Activated T-helper 17 cell treated with anti-CD3 and anti-CD28 coated beads, Interleukin-2, amount 50 U/mL, for 72 hours (primary cell): Measurements from ENCODE around the gene ZFP36L2. TPM values are rescaled to one million over a fixed set of nuclear protein-coding genes. Genes with fewer than 3 reads are reported as not detected.

ENCODE experiments used
- ATAC-seq: fragments of 150-1000 bp; cut with Tn5 transposase; replicated peaks from 2 replicates; pipeline ENCODE4 v1.10.0; 2021; ENCODE audit warnings: mild to moderate bottlenecking, moderate library complexity
- H3K27ac Mint-ChIP-seq: one replicate; pipeline ENCODE4 v1.8.0; 2022; ENCODE audit warnings: mixed read lengths
- H3K27me3 Mint-ChIP-seq: one replicate; pipeline ENCODE4 v1.8.0; 2022; ENCODE audit warnings: mixed read lengths
- H3K36me3 Mint-ChIP-seq: one replicate; pipeline ENCODE4 v1.8.0; 2022; ENCODE audit warnings: low read depth, mild to moderate bottlenecking, mixed read lengths
- H3K4me1 Mint-ChIP-seq: one replicate; pipeline ENCODE4 v1.8.0; 2022; ENCODE audit warnings: mixed read lengths
- H3K4me3 Mint-ChIP-seq: one replicate; pipeline ENCODE4 v1.8.0; 2022; ENCODE audit warnings: mild to moderate bottlenecking, mixed read lengths
- H3K9me3 Mint-ChIP-seq: one replicate; pipeline ENCODE4 v1.8.0; 2022; ENCODE audit warnings: mixed read lengths
- total RNA-seq, 2 donors: library from RNA; stranded (reverse); gene quantifications; one replicate each; pipeline ENCODE4 v1.2.3, GENCODE V29; 2022

The ZFP36L2 gene
- total RNA-seq, 2 donors from 2014 or later = 57.8 to 185 TPM

GRCh38 chr2:43223521-43224001 is 2.8 kb downstream of the ZFP36L2 start:
- H3K36me3 Mint-ChIP-seq = peaks cover 82% of the 10 kb centered on the region
- no peak for ATAC-seq
- peak overlapping the region; percentile 86 for H3K4me3 Mint-ChIP-seq
- H3K27me3 Mint-ChIP-seq = no peaks in the 10 kb centered on the region
- no peaks in the 10 kb centered on the region for H3K9me3 Mint-ChIP-seq
- H3K4me1 Mint-ChIP-seq = peaks cover 26% of the 10 kb centered on the region
- peak overlapping the region; percentile 84 for H3K27ac Mint-ChIP-seq

DNA sequence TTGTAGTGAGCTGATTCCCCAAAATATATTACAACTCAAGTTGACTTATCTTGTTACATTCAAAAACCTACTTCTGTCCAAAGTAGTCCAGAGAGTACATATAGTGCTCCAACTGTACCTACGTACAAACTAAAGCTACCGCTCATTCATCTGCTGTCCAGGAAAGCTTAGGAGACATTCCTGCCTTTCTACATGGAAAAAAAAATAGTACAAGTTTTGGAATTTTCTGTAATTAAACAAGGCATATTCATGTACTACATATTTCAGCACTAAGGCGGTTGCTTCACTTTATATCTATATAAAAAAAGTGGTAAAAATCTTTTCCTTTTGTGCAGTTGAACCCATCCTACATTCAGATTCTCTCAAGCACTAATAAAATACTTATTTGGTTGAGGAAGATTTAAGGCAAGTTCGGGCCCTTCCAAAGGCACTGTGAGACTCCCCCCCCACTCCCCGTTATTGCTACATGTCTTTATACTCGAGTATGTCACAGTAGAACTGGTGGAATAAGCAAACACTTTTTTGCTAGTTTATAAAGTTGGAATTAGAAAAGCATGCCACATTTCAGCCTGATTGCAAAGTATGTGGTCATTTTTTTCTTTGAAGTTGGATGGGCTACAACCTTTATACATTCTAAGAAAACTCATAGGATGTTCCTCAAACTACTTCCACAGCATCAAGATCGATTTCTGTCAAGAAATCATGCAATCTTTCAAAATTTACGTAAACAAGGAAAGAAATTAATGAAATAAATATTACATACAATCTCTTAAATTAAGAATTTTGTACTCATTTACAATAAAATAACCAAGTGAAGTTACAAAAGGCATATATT is 3.7 kb downstream of the ZFP36L2 start:
- Mint-ChIP-seq H3K27me3 (no peaks in the 10 kb centered on the region), H3K9me3 (no peaks in the 10 kb centered on the region), H3K4me1 (peaks cover 28% of the 10 kb centered on the region), H3K4me3 (peak overlapping the region; percentile 86), H3K27ac (peak overlapping the region; percentile 84), H3K36me3 (peaks cover 79% of the 10 kb centered on the region)
- ATAC-seq = no peak

GRCh38 chr2:43221763-43222474 is 4.5 kb downstream of the ZFP36L2 start:
- Mint-ChIP-seq H3K27me3 (no peaks in the 10 kb centered on the region), H3K9me3 (no peaks in the 10 kb centered on the region), H3K4me1 (peaks cover 30% of the 10 kb centered on the region), H3K36me3 (peaks cover 76% of the 10 kb centered on the region), H3K4me3 (peak overlapping the region; percentile 86), H3K27ac (peak overlapping the region; percentile 84)
- no peak for ATAC-seq

DNA sequence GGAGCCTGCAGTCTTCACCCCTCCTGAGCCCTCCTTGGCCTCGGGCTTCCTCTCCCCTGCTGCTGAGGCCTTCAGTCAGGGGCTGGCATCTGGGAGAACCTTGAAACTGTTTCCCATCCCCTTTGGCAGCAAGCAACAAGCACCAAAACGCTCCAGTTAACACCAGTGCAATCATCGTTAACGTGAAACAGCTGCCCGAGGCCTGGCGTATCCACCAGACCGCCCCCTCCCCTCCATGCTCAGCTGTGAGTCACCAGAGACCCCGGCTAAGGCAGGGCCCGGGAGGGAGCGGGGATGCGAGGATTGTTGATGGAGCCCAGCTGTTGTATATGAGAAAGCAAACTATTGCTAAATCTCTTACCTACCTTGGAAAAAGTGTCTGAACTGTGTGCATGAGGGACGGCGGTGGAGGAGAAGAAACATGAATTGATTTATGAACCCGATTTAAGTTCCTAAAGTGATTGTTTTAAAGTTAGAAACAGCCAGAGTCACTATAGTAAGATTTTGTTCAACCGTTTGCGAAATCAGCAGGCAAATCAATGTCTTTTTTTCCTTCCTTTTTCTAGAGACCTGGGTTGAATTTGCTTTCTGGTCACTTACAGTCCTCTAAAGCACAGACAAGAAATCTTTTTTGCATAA is 5.2 kb downstream of the ZFP36L2 start:
- peak overlapping the region; percentile 84 for H3K27ac Mint-ChIP-seq
- peaks cover 30% of the 10 kb centered on the region for H3K4me1 Mint-ChIP-seq
- peaks cover 75% of the 10 kb centered on the region for H3K36me3 Mint-ChIP-seq
- ATAC-seq = no peak
- peak overlapping the region; percentile 86 for H3K4me3 Mint-ChIP-seq
- no peaks in the 10 kb centered on the region for H3K9me3 Mint-ChIP-seq
- H3K27me3 Mint-ChIP-seq = no peaks in the 10 kb centered on the region

GRCh38 chr2:43220760-43221123 is 5.7 kb downstream of the ZFP36L2 start:
- peaks cover 70% of the 10 kb centered on the region for H3K36me3 Mint-ChIP-seq
- H3K27me3 Mint-ChIP-seq = no peaks in the 10 kb centered on the region

GRCh38 chr2:43220229-43220751 is 6.1 kb downstream of the ZFP36L2 start:
- Mint-ChIP-seq H3K36me3 (peaks cover 66% of the 10 kb centered on the region), H3K27ac (peak overlapping the region; percentile 84), H3K27me3 (no peaks in the 10 kb centered on the region), H3K4me1 (peaks cover 30% of the 10 kb centered on the region), H3K4me3 (peak overlapping the region; percentile 86), H3K9me3 (no peaks in the 10 kb centered on the region)
- peak; percentile 13 for ATAC-seq

More at GRCh38 chr2:43220760-43221123, 5.7 kb downstream of the ZFP36L2 start:
- Mint-ChIP-seq H3K27ac (peak overlapping the region; percentile 84), H3K4me1 (peaks cover 30% of the 10 kb centered on the region), H3K4me3 (peak overlapping the region; percentile 86), H3K9me3 (no peaks in the 10 kb centered on the region)
- ATAC-seq = no peak

GRCh38 chr2:43219383-43220228 is 6.8 kb downstream of the ZFP36L2 start:
- Mint-ChIP-seq H3K9me3 (no peaks in the 10 kb centered on the region), H3K36me3 (peaks cover 61% of the 10 kb centered on the region), H3K4me1 (peaks cover 30% of the 10 kb centered on the region)

DNA sequence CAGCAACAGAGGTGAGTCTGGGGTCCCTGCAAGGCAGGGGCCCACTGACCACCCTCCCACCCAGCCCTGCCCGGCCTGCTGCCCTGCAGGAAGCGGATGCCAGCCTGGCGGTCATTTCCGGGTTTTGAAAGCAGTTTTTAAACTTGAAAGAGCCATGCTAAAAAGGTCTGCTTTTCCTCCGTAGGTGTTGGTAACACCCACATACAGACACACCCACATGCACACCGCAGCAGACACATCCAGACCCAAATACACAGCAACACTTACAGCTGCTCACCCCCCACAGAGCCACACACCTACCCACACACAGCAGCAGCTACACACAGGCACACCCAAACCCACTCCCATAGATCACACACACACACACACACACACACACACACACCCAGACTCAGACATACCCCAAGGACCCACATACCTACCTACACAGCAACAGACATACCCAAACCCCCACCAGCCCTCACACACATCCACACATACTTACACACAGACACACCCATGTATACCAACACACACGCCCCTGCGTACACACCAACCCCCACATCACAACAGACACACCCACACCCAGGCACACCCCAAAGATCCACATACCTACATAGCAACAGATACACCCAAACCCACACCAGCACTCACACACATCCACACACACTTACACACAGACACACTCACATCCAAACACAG is 7.6 kb downstream of the ZFP36L2 start:
- peak overlapping the region; percentile 84 for H3K27ac Mint-ChIP-seq
- peak; percentile 8 for ATAC-seq
- H3K27me3 Mint-ChIP-seq = no peaks in the 10 kb centered on the region
- peaks cover 54% of the 10 kb centered on the region for H3K36me3 Mint-ChIP-seq
- H3K9me3 Mint-ChIP-seq = no peaks in the 10 kb centered on the region
- H3K4me3 Mint-ChIP-seq = peak overlapping the region; percentile 86
- H3K4me1 Mint-ChIP-seq = peaks cover 30% of the 10 kb centered on the region

More at GRCh38 chr2:43219383-43220228, 6.8 kb downstream of the ZFP36L2 start:
- ATAC-seq = peak; percentile 77
- Mint-ChIP-seq H3K4me3 (peak overlapping the region; percentile 86), H3K27me3 (no peaks in the 10 kb centered on the region), H3K27ac (peak overlapping the region; percentile 84)

DNA sequence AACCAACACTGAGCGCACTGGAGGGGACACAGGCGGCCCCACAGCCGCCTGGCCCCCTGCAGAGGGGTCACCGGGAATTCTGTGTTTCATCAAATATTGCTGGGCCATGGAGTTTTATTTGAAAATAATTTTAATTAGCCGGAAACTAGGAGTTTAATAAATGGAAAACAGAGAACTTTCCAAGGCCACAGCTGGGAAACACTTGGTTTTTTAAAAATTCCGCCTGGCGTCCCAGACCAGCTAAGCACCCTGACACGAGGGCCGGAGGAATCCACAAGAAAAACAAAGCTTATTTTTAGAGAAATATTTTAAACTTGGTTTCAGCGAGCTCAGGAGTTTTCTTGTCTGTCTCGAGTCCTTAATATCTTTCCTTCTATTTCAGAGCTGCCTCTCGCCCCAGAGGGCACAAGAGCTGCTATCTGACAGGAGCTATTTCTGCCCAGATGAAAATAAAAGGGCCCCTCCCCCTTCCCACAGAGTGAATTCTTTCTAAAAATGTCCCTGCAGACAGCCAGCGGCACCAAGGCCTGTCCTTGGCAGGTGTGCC is 8.2 kb downstream of the ZFP36L2 start:
- Mint-ChIP-seq H3K36me3 (peaks cover 48% of the 10 kb centered on the region), H3K4me1 (peaks cover 30% of the 10 kb centered on the region), H3K9me3 (no peaks in the 10 kb centered on the region), H3K27ac (peak overlapping the region; percentile 84), H3K27me3 (no peaks in the 10 kb centered on the region), H3K4me3 (peak overlapping the region; percentile 86)
- no peak for ATAC-seq

DNA sequence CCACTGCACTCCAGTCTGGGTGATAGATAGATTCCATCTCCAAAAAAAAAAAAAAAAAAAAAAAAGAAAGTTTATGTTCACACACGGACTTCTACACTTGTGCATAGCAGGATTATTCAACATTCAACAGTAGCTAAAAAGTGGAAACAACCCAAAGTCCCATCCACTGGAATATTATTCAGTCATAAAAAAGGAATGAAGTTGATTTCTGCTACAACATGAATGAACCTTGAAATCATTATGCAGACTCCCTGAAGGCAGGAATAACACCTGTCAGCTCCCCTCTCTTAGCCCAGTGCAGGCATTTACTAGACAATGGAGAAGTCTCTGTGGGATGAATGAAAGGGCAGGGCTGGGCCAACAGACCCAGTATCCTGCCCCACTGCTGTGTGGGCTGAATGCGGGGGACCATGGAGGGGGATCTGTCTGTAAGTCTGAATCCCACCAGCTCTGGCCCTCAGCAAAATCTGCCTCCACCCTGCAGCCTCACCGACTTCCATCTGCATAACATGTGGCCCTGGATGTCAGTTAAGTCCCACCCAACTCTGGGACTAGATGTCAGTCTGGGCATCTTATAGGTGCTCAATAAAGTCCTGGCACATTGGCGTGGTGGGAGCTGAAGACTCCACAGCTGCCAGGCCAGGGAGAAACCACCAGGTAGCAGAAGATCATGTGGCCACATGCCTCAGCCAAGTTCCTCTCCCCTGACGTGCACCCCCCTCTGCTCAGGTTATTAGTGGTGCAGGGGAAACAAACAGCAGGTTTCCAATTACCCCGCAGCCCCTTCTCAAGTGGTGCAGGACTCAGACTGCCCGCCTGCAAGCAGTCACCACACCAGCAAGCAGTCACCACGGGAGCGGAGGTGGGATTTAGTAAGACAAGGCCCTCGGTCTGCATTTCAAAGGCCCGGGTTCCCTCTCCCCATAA is 8.9 kb downstream of the ZFP36L2 start:
- no peaks in the 10 kb centered on the region for H3K9me3 Mint-ChIP-seq
- H3K4me3 Mint-ChIP-seq = peak overlapping the region; percentile 86
- no peaks in the 10 kb centered on the region for H3K27me3 Mint-ChIP-seq
- H3K27ac Mint-ChIP-seq = peak overlapping the region; percentile 84
- H3K36me3 Mint-ChIP-seq = peaks cover 40% of the 10 kb centered on the region
- ATAC-seq = no peak
- H3K4me1 Mint-ChIP-seq = peaks cover 37% of the 10 kb centered on the region

DNA sequence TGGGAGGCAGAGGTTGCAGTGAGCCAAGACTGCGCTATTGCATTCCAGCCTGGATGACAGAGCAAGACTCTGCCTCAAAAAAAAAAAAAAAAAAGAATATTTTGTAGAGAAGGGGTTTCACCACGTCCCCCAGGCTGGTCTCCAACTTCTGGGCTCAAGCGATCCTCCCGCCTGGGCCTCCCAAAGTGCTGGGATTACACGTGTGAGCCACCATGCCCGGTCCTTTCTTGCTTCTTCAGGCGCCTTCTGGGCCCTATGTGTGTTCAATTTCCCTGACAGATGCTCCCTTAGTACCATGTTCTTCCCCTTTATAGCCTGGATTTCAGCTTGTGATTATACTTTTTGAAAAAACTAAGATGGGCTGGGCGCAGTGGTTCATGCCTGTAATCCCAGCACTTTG is 9.8 kb downstream of the ZFP36L2 start:
- H3K9me3 Mint-ChIP-seq = no peaks in the 10 kb centered on the region
- H3K36me3 Mint-ChIP-seq = peaks cover 32% of the 10 kb centered on the region
- no peaks in the 10 kb centered on the region for H3K27me3 Mint-ChIP-seq
- H3K4me3 Mint-ChIP-seq = no peak overlapping the region
- peaks cover 35% of the 10 kb centered on the region for H3K4me1 Mint-ChIP-seq
- H3K27ac Mint-ChIP-seq = no peak overlapping the region
- ATAC-seq = no peak

DNA sequence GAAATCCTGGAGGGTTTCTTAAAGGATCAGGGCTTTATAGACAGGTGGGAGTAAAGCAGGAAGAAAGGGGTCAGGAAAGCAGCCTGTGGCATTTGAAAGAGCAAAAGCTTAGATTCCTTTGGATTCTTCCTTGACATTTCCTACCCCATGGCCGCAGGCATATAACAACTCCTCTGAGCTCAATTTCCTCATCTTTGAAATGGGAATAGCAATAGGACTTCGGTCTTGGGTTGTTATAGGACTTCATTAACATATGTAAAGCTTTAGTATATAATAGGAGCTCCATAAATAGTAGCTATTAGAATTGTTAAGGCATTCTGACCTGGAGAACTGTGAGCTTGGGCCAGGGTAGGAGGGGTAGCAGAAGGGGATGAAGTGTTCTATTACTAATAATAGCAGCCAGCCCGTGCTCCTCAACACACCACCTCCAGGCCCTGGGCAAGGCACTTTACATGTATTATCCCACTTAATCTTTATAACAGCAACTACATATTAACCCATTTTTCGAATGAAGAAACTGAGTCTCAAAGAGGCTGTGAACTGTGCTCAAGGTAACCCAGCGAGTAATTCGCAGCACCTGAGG is 10.6 kb downstream of the ZFP36L2 start:
- no peak for ATAC-seq
- H3K27me3 Mint-ChIP-seq = no peaks in the 10 kb centered on the region
- H3K4me1 Mint-ChIP-seq = peaks cover 27% of the 10 kb centered on the region
- no peaks in the 10 kb centered on the region for H3K9me3 Mint-ChIP-seq
- H3K4me3 Mint-ChIP-seq = no peak overlapping the region
- H3K27ac Mint-ChIP-seq = no peak overlapping the region
- peaks cover 23% of the 10 kb centered on the region for H3K36me3 Mint-ChIP-seq
